GM12891 (cell line): Measurements from ENCODE around the gene C2CD5.

Experiments used
- PAX5 ChIP-seq: IDR thresholded peaks from 2 replicates; pipeline ENCODE4 v1.6.1; 2011; ENCODE audit warnings: low read length, moderate library complexity, mild to moderate bottlenecking; ENCODE audit not compliant: insufficient read depth, severe bottlenecking
- POLR2A ChIP-seq: IDR thresholded peaks from 2 replicates; pipeline ENCODE4 v1.6.1; 2011; ENCODE audit warnings: low read depth, low read length, control low read depth
- POLR2AphosphoS5 ChIP-seq: IDR thresholded peaks from 2 replicates; pipeline ENCODE4 v1.6.1; 2011; ENCODE audit warnings: low read depth, low read length, control low read depth
- TAF1 ChIP-seq: IDR thresholded peaks from 2 replicates; pipeline ENCODE4 v1.6.1; 2011; ENCODE audit warnings: low read depth, low read length, control low read depth

DNA sequence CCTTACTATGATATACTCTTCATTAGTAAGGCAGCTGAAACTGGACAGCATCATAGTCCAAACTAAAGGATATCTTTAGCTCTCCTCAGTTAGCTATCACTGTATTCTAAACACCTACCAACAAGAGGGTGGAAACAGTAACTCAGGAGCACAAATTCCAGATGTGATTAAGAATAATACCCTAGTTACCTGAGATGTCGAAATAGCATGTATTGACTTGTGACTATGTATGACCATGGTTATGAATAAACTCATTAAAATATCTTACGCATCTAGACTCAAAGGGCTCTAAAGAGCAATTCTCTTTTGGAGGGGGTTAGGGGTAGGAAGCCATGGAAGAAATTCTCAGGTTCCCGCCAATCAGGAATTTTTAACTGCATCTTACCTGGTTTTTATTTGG is 90.8 kb downstream of the C2CD5 start:
- TF ChIP-seq POLR2A (no peak), POLR2AphosphoS5 (no peak), TAF1 (no peak), PAX5 (no peak)
